H9 (cell line): ENCODE results near the gene HEATR9. TPM values are rescaled to one million over a fixed set of nuclear protein-coding genes. Genes with fewer than 3 reads are reported as not detected.

ENCODE experiments used
- DNase-seq: peaks from one replicate; pipeline ENCODE4 v3.0.0-alpha.2; 2017
- H2AFZ ChIP-seq: one replicate; pipeline ENCODE4 v1.6.1; 2013; ENCODE audit warnings: mild to moderate bottlenecking, low read length, control low read depth, moderate library complexity
- H2AK5ac ChIP-seq: 2 replicates; pipeline ENCODE4 v1.6.1; 2013; ENCODE audit warnings: low read length, control low read depth, mixed read lengths; ENCODE audit not compliant: insufficient read length
- H2BK120ac ChIP-seq: one replicate; pipeline ENCODE4 v1.6.1; 2013; ENCODE audit warnings: low read depth, mild to moderate bottlenecking, low read length, control low read depth, inconsistent platforms; ENCODE audit not compliant: poor library complexity, severe bottlenecking
- H2BK12ac ChIP-seq: 2 replicates; pipeline ENCODE4 v1.6.1; 2013; ENCODE audit warnings: low read length, control low read depth, mixed read lengths, low read depth; ENCODE audit not compliant: insufficient read length
- H2BK15ac ChIP-seq: 2 replicates; pipeline ENCODE4 v1.6.1; 2013; ENCODE audit warnings: low read depth, low read length, control low read depth
- H2BK20ac ChIP-seq: one replicate; pipeline ENCODE4 v1.6.1; 2013; ENCODE audit warnings: low read depth, mild to moderate bottlenecking, low read length, control low read depth, inconsistent platforms; ENCODE audit not compliant: poor library complexity, severe bottlenecking
- H2BK5ac ChIP-seq: 2 replicates; pipeline ENCODE4 v1.6.1; 2013; ENCODE audit warnings: low read length, control low read depth, mixed read lengths; ENCODE audit not compliant: insufficient read length
- H3K14ac ChIP-seq: 2 replicates; pipeline ENCODE4 v1.6.1; 2013; ENCODE audit warnings: low read length, control low read depth; ENCODE audit not compliant: insufficient read depth
- H3K18ac ChIP-seq: 2 replicates; pipeline ENCODE4 v1.6.1; 2013; ENCODE audit warnings: low read depth, mild to moderate bottlenecking, mixed read lengths, low read length, control low read depth; ENCODE audit not compliant: insufficient read length
- H3K23ac ChIP-seq: 2 replicates; pipeline ENCODE4 v1.6.1; 2013; ENCODE audit warnings: low read length, control low read depth, mixed read lengths, low read depth; ENCODE audit not compliant: insufficient read length
- H3K23me2 ChIP-seq: 2 replicates; pipeline ENCODE4 v1.6.1; 2013; ENCODE audit warnings: low read depth, mild to moderate bottlenecking, mixed read lengths, low read length, control low read depth; ENCODE audit not compliant: insufficient read length, poor library complexity, severe bottlenecking
- H3K27ac ChIP-seq: 2 replicates; pipeline ENCODE4 v1.5.1; 2013; ENCODE audit warnings: low read length, control low read depth, mixed read lengths, low read depth; ENCODE audit not compliant: insufficient read length
- H3K27me3 ChIP-seq: 2 replicates; pipeline ENCODE4 v1.6.1; 2013; ENCODE audit warnings: low read length, control low read depth, inconsistent platforms; ENCODE audit not compliant: insufficient read depth
- H3K4ac ChIP-seq: 2 replicates; pipeline ENCODE4 v1.6.1; 2013; ENCODE audit warnings: low read depth, mild to moderate bottlenecking, control low read depth, inconsistent platforms, low read length, moderate library complexity
- H3K4me1 ChIP-seq: 2 replicates; pipeline ENCODE4 v1.6.1; 2013; ENCODE audit warnings: low read length, control low read depth, inconsistent platforms; ENCODE audit not compliant: insufficient read depth
- H3K4me2 ChIP-seq: 2 replicates; pipeline ENCODE4 v1.6.1; 2013; ENCODE audit warnings: low read length, control low read depth, mixed read lengths; ENCODE audit not compliant: insufficient read length, insufficient read depth
- H3K56ac ChIP-seq: 2 replicates; pipeline ENCODE4 v1.6.1; 2013; ENCODE audit warnings: low read depth, mild to moderate bottlenecking, mixed read lengths, low read length, control low read depth; ENCODE audit not compliant: insufficient read length
- H3K79me1 ChIP-seq: 2 replicates; pipeline ENCODE4 v1.6.1; 2013; ENCODE audit warnings: low read depth, mild to moderate bottlenecking, moderate library complexity, low read length, control low read depth, inconsistent platforms; ENCODE audit not compliant: insufficient read depth, poor library complexity, severe bottlenecking
- H3K79me2 ChIP-seq: 2 replicates; pipeline ENCODE4 v1.6.1; 2013; ENCODE audit warnings: low read length, control low read depth, inconsistent platforms; ENCODE audit not compliant: insufficient read depth
- H3K9ac ChIP-seq: 2 replicates; pipeline ENCODE4 v1.6.1; 2013; ENCODE audit warnings: low read length, control low read depth, mixed read lengths; ENCODE audit not compliant: insufficient read length; ENCODE audit errors: extremely low read depth
- H3K9me3 ChIP-seq: one replicate; pipeline ENCODE4 v1.6.1; 2013; ENCODE audit warnings: low read depth, low read length, inconsistent platforms; ENCODE audit not compliant: control insufficient read depth
- H3T11ph ChIP-seq: one replicate; pipeline ENCODE4 v1.6.1; 2013; ENCODE audit warnings: mild to moderate bottlenecking, low read length, control low read depth, inconsistent platforms
- H4K20me1 ChIP-seq: one replicate; pipeline ENCODE4 v1.6.1; 2013; ENCODE audit not compliant: control insufficient read depth, insufficient read length, insufficient read depth
- H4K5ac ChIP-seq: 2 replicates; pipeline ENCODE4 v1.6.1; 2013; ENCODE audit warnings: low read depth, mild to moderate bottlenecking, mixed read lengths, low read length, control low read depth; ENCODE audit not compliant: insufficient read length
- H4K8ac ChIP-seq: replicated peaks from 2 replicates; pipeline ENCODE4 v1.6.1; 2013; ENCODE audit warnings: low read length, control low read depth, mixed read lengths, low read depth; ENCODE audit not compliant: insufficient read length
- H4K91ac ChIP-seq: 2 replicates; pipeline ENCODE4 v1.6.1; 2013; ENCODE audit warnings: low read depth, mild to moderate bottlenecking, moderate library complexity, mixed read lengths, low read length, control low read depth; ENCODE audit not compliant: insufficient read length
- H3K27ac Mint-ChIP-seq, 3 experiments: 2 replicates in 2 of 3; 3 replicates in 1 of 3; pipeline ENCODE4 v1.8.0; 2020 to 2021; ENCODE audit warnings: mixed read lengths in 3 of 3, mild to moderate bottlenecking in 1 of 3, moderate library complexity in 1 of 3
- H3K27me3 Mint-ChIP-seq: 2 replicates; pipeline ENCODE4 v1.8.0; 2021; ENCODE audit warnings: low read depth, mild to moderate bottlenecking, moderate library complexity, mixed read lengths
- H3K36me3 Mint-ChIP-seq, 3 experiments: 2 replicates in 2 of 3; 3 replicates in 1 of 3; pipeline ENCODE4 v1.8.0; 2020 to 2021; ENCODE audit warnings: low read depth in 3 of 3, mixed read lengths in 3 of 3; ENCODE audit not compliant: insufficient read depth in 1 of 3
- H3K4me1 Mint-ChIP-seq, 2 experiments: 2 replicates each; pipeline ENCODE4 v1.8.0; 2020; ENCODE audit warnings: mixed read lengths in 2 of 2
- H3K4me3 Mint-ChIP-seq, 2 experiments: 2 replicates in 1 of 2; 3 replicates in 1 of 2; pipeline ENCODE4 v1.8.0; 2020 to 2021; ENCODE audit warnings: mild to moderate bottlenecking in 2 of 2, mixed read lengths in 2 of 2, moderate library complexity in 1 of 2
- H3K9me3 Mint-ChIP-seq, 2 experiments: 2 replicates in 1 of 2; 3 replicates in 1 of 2; pipeline ENCODE4 v1.8.0; 2020; ENCODE audit warnings: mild to moderate bottlenecking in 2 of 2, mixed read lengths in 2 of 2, moderate library complexity in 1 of 2
- WGBS: extraction: QIAGEN DNeasy Blood & Tissue Kit; methylation state at CpG from one replicate; pipeline ENCODE4 v1.1.7; 2013; ENCODE audit warnings: missing lambda C conversion rate, low lambda C conversion rate, mixed read lengths; ENCODE audit not compliant: insufficient read length; ENCODE audit errors: extremely low coverage; 5-methylcytosine and 5-hydroxymethylcytosine counted together
- total RNA-seq: library from RNA; stranded (reverse); gene quantifications from 2 replicates; pipeline ENCODE4 v1.2.1, GENCODE V29; 2021
- TF ChIP-seq, protein P1 (sequence below): fragments of 200-600 bp; sonication (generic); conservative IDR thresholded peaks from 3 replicates; pipeline ENCODE4 v1.8.0; 2021; ENCODE audit warnings: antibody characterized with exemption, mild to moderate bottlenecking

Gene HEATR9
- total RNA-seq, 1 experiment from 2014 or later: not detected

DNA sequence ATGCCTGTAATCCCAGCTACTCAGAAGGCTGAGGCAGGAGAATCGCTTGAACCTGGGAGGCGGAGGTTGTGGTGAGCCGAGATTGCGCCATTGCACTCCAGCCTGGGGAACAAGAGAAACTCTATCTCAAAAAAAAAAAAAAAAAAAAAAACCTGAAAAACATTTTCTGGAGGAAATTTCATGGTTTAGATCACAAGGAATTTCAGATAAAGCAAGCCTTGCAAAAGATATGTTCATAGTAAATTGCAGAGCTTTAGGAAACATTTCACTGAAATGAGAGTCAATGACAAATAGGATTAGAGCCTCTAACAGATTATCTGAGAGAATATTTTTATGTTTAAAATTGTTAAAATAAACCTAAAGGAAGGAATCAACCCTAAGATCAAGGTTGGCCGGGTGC is 56.2 kb downstream of the HEATR9 start:
- Histone ChIP-seq H2BK120ac (no peak overlapping the region), H3K9ac (no peak overlapping the region), H3K4ac (no peak overlapping the region), H2BK15ac (no peak overlapping the region), H3K27ac (no peak overlapping the region), H2BK20ac (no peak overlapping the region), H3K23me2 (peaks cover 4% of the 10 kb centered on the region), H3K4me1 (peaks cover 2% of the 10 kb centered on the region; the same call in 1 of the 2 replicates), H4K20me1 (no peaks in the 10 kb centered on the region), H3K23ac (no peak overlapping the region), H2BK5ac (no peak overlapping the region), H3K14ac (no peak overlapping the region), H3K79me1 (peaks cover 5% of the 10 kb centered on the region), H3K4me2 (no peak overlapping the region), H3K79me2 (peaks cover 37% of the 10 kb centered on the region; the same call in 1 of the 2 replicates), H3K27me3 (no peaks in the 10 kb centered on the region), H3K9me3 (no peaks in the 10 kb centered on the region), H4K5ac (no peak overlapping the region), H3T11ph (no peak overlapping the region), H2BK12ac (no peak overlapping the region), H2AK5ac (no peak overlapping the region), H4K8ac (no peak overlapping the region), H3K18ac (no peak overlapping the region), H3K56ac (no peak overlapping the region), H2AFZ (no peak overlapping the region), H4K91ac (no peak overlapping the region)
- Mint-ChIP-seq H3K27me3 (no peaks in the 10 kb centered on the region; the same call in 1 of the 2 replicates), H3K36me3 (peaks cover 23 to 58% (median 30%) of the 10 kb centered on the region in 3 experiments; a peak in 6 of 7 replicates), H3K9me3 (no peaks in the 10 kb centered on the region), H3K27ac (no peak overlapping the region), H3K4me3 (no peak overlapping the region), H3K4me1 (peaks cover 39 to 40% of the 10 kb centered on the region in 2 experiments)
- TF ChIP-seq, protein P1, sequence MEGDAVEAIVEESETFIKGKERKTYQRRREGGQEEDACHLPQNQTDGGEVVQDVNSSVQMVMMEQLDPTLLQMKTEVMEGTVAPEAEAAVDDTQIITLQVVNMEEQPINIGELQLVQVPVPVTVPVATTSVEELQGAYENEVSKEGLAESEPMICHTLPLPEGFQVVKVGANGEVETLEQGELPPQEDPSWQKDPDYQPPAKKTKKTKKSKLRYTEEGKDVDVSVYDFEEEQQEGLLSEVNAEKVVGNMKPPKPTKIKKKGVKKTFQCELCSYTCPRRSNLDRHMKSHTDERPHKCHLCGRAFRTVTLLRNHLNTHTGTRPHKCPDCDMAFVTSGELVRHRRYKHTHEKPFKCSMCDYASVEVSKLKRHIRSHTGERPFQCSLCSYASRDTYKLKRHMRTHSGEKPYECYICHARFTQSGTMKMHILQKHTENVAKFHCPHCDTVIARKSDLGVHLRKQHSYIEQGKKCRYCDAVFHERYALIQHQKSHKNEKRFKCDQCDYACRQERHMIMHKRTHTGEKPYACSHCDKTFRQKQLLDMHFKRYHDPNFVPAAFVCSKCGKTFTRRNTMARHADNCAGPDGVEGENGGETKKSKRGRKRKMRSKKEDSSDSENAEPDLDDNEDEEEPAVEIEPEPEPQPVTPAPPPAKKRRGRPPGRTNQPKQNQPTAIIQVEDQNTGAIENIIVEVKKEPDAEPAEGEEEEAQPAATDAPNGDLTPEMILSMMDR: no peak
- no peak for DNase-seq
- no CpG with 5 or more reads among the region's 5 CpGs for WGBS
